LNCaP clone FGC (cell line): Measurements from ENCODE around the gene MACROD1.
"Not testable (repeated sequence)": the region's sequence is repeated elsewhere in the genome, so short reads cannot be mapped to it uniquely, and the experiment has no call there.

ENCODE experiments used
- DNase-seq: peaks from one replicate; pipeline ENCODE4 v3.0.0-alpha.2; 2011; ENCODE audit warnings: low read depth
- H3K4me3 ChIP-seq: 2 replicates; pipeline ENCODE4 v1.5.1; 2011; ENCODE audit warnings: mild to moderate bottlenecking, low read depth, low read length, control low read depth
- CTCF ChIP-seq: IDR thresholded peaks from 2 replicates; pipeline ENCODE4 v1.5.1; 2012; ENCODE audit warnings: mild to moderate bottlenecking; ENCODE audit not compliant: control insufficient read depth, insufficient read depth; ENCODE audit errors: extremely low read depth

Gene MACROD1

GRCh38 chr11:64176751-64177150, 10.8 kb upstream of the MACROD1 start:
- DNase-seq, result no peak
- TF ChIP-seq CTCF, result no peak
- no peak overlapping the region for H3K4me3 ChIP-seq

- no peak overlapping the region for H3K4me3 ChIP-seq
- TF ChIP-seq CTCF, result no peak
- no peak for DNase-seq
Measured at GRCh38 chr11:64173616-64174355, 7.9 kb upstream of the MACROD1 start.

GRCh38 chr11:64170419-64170818, 4.5 kb upstream of the MACROD1 start:
- DNase-seq, result no peak
- no peak overlapping the region for H3K4me3 ChIP-seq
- TF ChIP-seq CTCF, result no peak

GRCh38 chr11:64165481-64165841, 452 bp downstream of the MACROD1 start:
- peak; percentile 29; the same call in 1 of the 2 replicates for TF ChIP-seq CTCF
- peak overlapping the region; percentile 69 for H3K4me3 ChIP-seq
- no peak for DNase-seq

- no peak for TF ChIP-seq CTCF
- no peak for DNase-seq
- peak overlapping the region; percentile 69 for H3K4me3 ChIP-seq
Measured at GRCh38 chr11:64164392-64165312, 1.3 kb downstream of the MACROD1 start.

- H3K4me3 ChIP-seq, result no peak overlapping the region
- no peak for DNase-seq
- TF ChIP-seq CTCF, result no peak
Measured at GRCh38 chr11:64163951-64164350, 2.0 kb downstream of the MACROD1 start.

- not testable (repeated sequence) for DNase-seq, H3K4me3 ChIP-seq
Measured at GRCh38 chr11:64162769-64163168, 3.1 kb downstream of the MACROD1 start.
